ENCODE results near the gene TOMM20. TPM values are rescaled to one million over a fixed set of nuclear protein-coding genes. Genes with fewer than 3 reads are reported as not detected.
"Not testable (repeated sequence)": the region's sequence is repeated elsewhere in the genome, so short reads cannot be mapped to it uniquely, and the experiment has no call there.

Gene TOMM20
- total RNA-seq, 1 experiment from 2014 or later = 69.7 TPM

- no peak for DNase-seq (ENCODE audit: low spot score)
Measured at GRCh38 chr1:235101558-235102258, 26.9 kb downstream of the TOMM20 start.

GRCh38 chr1:235100194-235100772, 28.4 kb downstream of the TOMM20 start:
- no peak for DNase-seq (ENCODE audit: low spot score)

- no peak for DNase-seq (ENCODE audit: low spot score)
Measured at GRCh38 chr1:235098991-235099390, 29.6 kb downstream of the TOMM20 start.

- no peak for DNase-seq (ENCODE audit: low spot score)
Measured at GRCh38 chr1:235098547-235098946, 30.1 kb downstream of the TOMM20 start.

GRCh38 chr1:235097501-235097900, 31.1 kb downstream of the TOMM20 start:
- not testable (repeated sequence) for DNase-seq (ENCODE audit: low spot score)

GRCh38 chr1:235095938-235096562, 32.6 kb downstream of the TOMM20 start:
- no peak for DNase-seq (ENCODE audit: low spot score)

- DNase-seq (ENCODE audit: low spot score) = peak; percentile 51
Measured at GRCh38 chr1:235093696-235094592, 34.7 kb downstream of the TOMM20 start.

- peak; percentile 60 for DNase-seq (ENCODE audit: low spot score)
Measured at GRCh38 chr1:235093013-235093695, 35.5 kb downstream of the TOMM20 start.

GRCh38 chr1:235092415-235092814, 36.2 kb downstream of the TOMM20 start:
- not testable (repeated sequence) for DNase-seq (ENCODE audit: low spot score)

GRCh38 chr1:235092045-235092406, 36.6 kb downstream of the TOMM20 start:
- not testable (repeated sequence) for DNase-seq (ENCODE audit: low spot score)

GRCh38 chr1:235091319-235092044, 37.2 kb downstream of the TOMM20 start:
- DNase-seq (ENCODE audit: low spot score) = not testable (repeated sequence)

GRCh38 chr1:235090406-235091069, 38.1 kb downstream of the TOMM20 start:
- no peak for DNase-seq (ENCODE audit: low spot score)

GRCh38 chr1:235088907-235089306, 39.7 kb downstream of the TOMM20 start:
- DNase-seq (ENCODE audit: low spot score) = no peak

GRCh38 chr1:235088430-235088829, 40.2 kb downstream of the TOMM20 start:
- no peak for DNase-seq (ENCODE audit: low spot score)

GRCh38 chr1:235087906-235088305, 40.7 kb downstream of the TOMM20 start:
- no peak for DNase-seq (ENCODE audit: low spot score)

- not testable (repeated sequence) for DNase-seq (ENCODE audit: low spot score)
Measured at GRCh38 chr1:235085411-235086117, 43.1 kb downstream of the TOMM20 start.

- DNase-seq (ENCODE audit: low spot score) = not testable (repeated sequence)
Measured at GRCh38 chr1:235080788-235081187, 47.8 kb downstream of the TOMM20 start.

GRCh38 chr1:235080297-235080657, 48.4 kb downstream of the TOMM20 start:
- DNase-seq (ENCODE audit: low spot score) = not testable (repeated sequence)

GRCh38 chr1:235079443-235080296, 49.0 kb downstream of the TOMM20 start:
- DNase-seq (ENCODE audit: low spot score) = no peak

Data from H4 (cell line).